Measurements from ENCODE around the gene HDAC1.

DNA sequence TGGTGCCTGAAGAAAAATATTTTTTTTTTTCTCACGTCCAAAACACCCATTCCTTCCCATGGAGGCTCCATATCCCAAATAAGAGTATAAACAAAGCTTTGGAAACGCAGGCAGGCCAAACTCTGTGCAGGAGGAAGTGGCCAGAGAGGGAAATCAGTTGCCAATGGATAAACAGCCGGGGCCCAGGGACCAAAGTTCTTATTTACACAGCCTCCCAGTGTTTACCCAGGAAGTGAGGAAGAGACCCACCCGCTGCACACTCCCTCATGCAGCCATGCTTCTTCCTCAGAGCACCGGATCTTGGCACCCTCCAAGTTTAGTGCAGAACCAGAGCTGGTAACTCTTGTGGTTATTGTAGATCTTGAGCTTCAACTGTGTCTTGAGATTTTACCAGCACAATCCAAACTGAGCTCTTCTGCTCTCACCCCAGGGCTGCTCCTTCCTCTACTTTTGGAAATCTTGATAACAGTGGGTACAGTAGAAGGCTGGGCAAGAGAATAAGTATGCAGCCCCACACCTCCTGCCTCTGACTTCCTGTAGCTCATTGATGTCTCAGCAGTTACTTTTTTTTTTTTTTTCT lies 29.9 kb downstream of the HDAC1 start:
- TF ChIP-seq, protein P1, sequence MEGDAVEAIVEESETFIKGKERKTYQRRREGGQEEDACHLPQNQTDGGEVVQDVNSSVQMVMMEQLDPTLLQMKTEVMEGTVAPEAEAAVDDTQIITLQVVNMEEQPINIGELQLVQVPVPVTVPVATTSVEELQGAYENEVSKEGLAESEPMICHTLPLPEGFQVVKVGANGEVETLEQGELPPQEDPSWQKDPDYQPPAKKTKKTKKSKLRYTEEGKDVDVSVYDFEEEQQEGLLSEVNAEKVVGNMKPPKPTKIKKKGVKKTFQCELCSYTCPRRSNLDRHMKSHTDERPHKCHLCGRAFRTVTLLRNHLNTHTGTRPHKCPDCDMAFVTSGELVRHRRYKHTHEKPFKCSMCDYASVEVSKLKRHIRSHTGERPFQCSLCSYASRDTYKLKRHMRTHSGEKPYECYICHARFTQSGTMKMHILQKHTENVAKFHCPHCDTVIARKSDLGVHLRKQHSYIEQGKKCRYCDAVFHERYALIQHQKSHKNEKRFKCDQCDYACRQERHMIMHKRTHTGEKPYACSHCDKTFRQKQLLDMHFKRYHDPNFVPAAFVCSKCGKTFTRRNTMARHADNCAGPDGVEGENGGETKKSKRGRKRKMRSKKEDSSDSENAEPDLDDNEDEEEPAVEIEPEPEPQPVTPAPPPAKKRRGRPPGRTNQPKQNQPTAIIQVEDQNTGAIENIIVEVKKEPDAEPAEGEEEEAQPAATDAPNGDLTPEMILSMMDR (IDR thresholded peaks at IDR 0.05), result no peak
- no peak for TF ChIP-seq POLR2A (IDR thresholded peaks at IDR 0.05)
- TF ChIP-seq POLR2AphosphoS5 (IDR thresholded peaks at IDR 0.05), result no peak

Measured in gastroesophageal sphincter (tissue), 3 donors.